SIG-M5 treated with dmso at 0.1 percent for 504 hours (cell line): Measurements from ENCODE around the gene ERCC2.

Experiments used
- DNase-seq: peaks from one replicate; lab custom pipeline; 2025; ENCODE audit not compliant: unreplicated experiment; lab: John Stamatoyannopoulos, UW

ERCC2 gene

DNA sequence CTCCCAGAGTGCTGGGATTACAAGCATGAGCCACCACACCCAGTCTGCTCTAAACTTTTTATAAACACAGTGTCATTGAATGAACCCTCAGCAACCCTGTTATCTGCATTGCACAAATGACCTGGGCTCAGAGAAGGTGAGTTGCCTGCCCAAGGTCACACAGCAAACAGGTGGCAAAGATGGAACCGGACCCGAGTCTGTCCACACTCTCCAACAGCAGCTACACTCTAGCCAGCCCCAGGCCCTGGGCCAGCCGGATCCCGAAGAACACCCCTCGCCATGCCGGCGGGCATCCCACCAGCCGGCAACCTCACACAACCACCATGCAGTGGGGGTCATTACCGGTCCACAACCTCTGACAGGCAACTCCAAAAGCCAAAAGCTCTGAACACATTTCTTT is 14.5 kb downstream of the ERCC2 start:
- DNase-seq: no peak

DNA sequence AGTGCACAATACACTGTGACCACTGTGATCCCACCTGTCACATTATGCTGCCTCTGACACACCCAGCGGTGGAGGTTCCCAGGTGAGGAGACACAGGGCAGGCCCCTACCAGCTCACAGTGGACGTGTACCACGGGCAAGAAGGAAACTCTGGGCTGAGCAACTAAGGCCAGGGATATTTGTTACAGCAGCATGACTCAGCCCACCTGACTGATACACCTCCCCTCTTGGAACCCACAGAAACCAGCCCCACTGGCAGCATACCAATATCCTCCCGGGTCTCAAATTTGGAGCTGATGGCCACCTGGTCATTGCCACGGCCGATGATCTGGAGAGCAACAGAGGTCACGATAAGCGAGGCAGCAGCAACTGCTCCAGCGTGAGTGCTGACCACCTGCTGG is 15.0 kb downstream of the ERCC2 start:
- no peak for DNase-seq

DNA sequence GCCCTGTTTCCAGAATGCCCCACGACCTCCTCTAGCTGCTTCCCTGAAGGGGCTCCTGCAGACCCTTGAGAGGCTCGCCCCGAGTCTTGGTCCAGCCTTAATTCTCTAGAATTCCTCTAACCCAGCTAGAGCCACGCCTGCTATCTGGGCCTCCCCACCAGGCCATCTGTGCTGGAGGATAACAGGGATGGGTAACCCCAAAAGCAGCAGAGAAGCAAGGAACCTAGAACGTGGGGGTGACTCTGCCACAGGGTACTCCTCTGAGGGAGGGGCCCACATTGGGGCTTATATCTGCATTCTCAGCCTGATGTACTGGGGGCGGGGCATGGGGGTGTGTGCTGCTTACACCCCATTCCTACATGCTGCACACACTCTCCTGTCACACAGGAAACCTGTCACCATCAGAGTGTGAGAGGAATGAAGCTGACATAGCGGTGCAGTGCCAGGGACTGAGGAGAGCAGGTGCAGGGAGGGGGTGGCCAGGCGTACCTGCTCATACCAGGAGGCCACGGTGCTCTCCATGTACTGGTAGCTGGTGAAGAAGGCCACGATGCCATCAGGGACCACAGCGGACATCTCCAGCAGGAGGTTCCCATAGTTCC is 16.0 kb downstream of the ERCC2 start:
- DNase-seq: no peak

DNA sequence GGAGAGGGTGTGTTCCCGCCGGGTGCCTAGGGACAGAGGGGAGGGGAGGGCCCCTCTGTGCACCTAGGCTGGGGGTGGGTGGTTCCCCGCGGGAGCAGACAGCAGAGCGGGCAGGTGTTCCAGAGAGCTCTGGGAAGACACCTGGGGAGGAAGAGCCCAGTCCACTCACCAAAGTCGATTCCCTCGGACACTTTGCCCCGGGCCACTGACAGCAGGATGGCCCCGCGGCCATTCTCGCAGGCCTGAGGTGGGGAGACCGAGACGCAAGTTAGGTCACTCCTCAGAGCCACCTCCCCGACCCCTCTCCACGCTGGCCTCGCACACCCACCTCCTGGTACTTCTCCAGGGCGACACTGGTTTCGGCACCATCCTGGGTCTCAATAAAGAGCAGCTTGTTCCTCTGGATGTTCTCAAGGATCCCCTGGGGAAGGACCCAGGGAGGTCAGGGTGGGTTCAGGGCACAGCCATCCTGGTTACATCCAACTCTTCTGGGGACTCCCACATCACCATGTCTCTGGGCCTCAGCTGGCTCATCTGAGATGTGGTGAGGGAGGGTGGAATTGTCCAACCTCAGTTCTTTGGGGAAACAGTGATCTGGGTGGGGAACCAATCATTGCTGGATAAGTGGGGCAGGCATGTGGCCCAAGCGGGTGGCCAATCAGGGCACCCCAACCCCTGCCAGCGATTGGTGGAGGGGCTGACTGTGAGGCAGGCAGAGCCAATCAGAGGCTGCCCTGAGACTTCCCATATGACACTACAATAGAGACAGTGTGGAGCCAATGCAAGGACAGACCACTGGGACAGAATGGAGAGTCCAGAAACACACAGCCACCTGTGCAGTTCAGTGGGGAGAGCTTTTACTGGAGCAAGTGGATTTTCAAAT is 17.2 kb downstream of the ERCC2 start:
- DNase-seq: no peak

DNA sequence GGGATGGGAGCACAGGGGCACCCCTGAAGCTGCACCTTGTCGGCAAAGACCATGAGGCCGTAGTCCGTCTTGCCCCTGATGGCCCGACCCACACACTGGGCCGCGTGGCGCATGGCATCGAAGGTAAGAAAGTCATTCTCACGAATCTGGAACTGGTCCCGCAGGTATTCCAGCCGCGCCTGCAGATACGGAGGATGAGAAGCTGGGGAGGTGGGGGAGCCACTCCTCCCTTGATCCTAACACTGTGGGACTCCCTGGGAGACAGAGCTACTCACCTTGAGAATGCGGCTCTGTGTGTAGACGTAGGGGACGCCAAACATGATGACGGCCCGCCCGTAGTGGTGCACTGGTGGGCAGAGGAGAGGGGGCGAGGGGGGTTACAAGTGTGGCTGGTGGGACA is 17.9 kb downstream of the ERCC2 start:
- DNase-seq: no peak

DNA sequence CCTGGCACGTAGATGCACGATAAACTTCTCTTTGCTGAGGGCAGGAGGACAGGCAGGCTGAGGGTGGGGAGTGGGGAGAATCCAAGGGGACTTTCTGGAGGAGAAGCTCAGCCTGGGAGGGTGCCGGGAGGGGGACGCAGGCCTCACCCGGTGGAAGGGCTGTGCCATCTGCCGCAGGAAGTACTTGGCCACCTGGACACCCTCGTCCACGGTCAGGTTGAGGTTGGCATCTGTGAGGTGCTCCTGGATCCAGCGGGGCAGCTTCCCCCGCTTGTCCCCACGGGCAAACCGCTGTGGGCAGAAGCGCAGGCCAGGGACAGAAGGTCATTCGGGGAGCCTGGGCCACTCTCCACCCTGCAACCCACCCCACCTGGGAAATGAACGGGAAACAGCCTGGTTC is 18.3 kb downstream of the ERCC2 start:
- DNase-seq: no peak

DNA sequence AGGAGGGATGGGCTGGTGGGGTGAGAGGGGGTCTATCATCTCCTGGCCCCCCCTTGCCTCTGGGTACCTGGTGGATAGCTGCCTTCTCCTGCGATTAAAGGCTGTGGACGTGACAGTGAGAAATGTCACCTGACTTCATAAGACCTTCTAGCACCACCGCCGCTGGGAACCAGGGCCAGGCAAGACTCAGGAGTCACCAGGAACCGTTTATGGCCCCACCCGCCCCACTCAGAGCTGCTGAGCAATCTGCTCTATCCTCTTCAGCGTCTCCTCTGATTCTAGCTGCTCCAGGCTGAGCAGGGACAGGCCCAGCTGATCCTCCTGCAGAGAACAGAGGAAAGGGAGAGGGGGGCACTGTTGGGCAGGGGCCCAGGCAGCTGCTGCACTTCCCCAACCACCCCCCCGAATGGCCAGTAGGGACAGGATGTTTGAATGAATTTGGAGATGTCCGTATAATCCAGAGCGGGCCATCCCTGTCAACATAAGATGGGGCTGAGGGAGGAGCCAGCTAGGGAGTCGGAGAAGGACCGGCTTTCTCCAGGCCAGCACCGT is 18.9 kb downstream of the ERCC2 start:
- no peak for DNase-seq

DNA sequence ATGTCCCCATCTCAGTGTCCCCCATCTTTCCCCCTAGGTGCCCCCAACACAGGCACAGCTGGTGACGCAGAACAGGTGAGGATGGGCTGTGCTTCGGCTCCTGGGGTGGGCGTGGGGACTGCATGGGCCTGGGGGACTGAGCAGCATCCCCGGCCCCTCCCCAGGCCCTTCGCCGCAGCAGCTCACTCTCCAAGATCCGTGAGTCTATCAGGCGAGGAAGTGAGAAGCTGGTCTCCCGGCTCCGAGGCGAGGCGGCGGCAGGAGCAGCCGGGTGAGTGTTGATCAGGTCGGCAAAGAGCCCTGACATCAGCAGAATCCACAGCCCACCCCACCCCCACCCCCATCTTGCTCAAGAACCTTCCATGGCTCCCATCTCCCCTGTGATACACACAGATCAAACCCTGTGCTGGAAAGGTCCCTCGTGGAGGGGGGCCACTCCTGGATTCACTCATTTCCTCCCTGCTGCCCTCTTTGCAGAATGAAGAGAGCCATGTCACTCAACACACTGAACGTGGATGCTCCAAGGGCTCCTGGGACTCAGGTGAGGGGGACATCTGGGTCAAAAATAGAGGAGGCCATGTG is 19.8 kb downstream of the ERCC2 start:
- no peak for DNase-seq

DNA sequence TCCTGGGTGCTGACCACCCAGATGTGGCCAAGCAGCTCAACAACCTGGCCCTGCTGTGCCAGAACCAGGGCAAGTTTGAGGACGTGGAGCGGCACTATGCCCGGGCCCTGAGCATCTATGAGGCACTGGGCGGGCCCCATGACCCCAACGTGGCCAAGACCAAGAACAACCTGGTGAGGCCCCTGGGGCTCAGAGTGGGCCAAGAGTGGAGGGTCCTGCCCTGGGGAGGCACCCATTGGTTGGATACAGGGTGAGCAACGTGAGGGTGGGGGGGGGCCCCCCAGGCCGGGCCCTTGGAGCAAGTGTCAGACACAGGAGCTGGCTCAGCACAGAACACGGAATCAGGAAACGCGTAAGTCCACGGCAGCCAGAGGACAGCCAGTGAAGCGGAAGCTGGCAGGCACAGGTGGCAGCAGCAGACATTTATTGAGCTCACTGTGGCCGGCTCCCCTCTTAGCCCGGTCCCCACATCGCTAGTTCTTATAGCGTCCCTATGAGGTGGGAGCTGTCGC is 20.9 kb downstream of the ERCC2 start:
- DNase-seq: no peak

DNA sequence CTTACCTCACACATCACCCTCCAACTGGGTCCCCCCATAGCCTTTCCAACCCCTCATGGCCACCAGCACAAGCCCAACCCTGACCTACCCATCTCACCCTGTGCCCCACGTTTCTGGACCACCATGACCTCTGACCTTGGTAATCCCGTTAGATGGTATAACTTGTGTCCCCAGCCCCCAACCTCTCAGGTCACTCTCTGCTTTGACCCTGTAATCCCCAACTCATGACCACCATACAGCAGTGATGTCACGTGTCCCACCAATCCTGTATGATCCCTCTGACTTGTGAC is 21.3 kb downstream of the ERCC2 start:
- DNase-seq: no peak

DNA sequence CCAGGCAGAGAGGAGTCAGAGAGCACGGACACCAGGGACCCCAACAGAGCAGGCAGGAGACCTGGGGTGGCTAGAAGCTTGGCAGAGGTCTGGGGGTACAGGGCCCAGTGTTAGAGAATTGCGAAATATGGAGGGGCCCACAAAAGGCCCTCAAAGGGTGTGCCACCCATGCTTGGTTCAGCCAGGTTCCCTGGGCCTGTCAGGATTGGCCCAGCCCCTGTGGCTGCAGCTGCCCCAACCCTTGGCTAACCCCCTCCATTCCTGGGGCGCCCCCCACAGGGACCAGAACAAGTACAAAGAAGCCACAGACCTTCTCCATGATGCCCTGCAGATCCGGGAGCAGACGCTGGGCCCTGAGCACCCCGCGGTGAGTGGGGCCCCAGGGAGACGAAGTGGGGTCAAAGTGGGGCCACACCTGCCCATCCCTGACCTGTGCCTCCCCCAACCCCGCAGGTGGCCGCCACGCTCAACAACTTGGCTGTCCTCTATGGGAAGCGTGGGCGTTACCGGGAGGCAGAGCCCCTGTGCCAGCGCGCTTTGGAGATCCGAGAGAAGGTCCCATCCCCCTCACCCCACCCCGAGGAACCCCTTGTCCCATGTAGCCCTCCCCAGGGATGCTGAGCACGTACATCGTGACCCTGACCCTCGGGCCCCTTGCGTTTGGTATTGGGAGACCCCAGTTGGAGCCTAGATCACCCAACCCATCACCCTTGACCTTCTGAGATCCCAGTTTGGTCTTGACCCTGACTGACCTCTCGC is 21.8 kb downstream of the ERCC2 start:
- no peak for DNase-seq

DNA sequence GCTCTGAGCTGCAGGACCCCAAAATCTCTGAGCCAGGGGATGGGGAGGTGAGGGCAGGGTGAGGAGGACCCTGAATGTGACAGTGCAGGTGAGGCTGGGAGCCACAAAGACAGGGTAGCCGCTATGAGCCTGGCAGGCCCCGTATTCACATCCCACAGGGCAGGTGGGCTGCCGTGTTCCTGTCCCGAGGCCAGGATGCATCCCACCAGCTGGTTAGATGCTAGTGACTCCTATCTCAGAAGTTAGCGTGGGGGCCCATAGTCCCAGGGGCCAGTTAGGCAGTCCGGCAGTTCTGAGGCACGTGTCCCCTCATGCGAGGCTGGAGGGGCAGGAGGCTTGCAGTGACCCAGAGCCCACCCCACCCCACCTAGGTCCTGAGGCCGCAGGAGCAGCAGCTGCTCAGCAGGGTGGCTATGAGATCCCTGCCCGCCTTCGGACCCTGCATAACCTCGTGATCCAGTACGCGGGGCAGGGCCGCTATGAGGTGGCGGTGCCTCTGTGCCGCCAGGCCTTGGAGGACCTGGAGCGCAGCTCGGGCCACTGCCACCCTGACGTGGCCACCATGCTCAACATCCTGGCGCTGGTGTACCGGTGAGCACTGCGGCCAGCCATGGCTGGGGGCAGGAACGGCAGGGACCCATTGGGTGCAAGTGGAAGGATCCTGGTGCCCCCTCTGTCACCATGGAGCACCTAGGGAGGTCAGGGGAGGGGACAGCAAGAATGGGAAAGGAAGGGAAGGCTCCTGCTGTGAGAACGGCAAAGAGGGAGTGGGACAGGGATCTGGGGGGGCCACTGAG is 22.6 kb downstream of the ERCC2 start:
- DNase-seq: no peak

DNA sequence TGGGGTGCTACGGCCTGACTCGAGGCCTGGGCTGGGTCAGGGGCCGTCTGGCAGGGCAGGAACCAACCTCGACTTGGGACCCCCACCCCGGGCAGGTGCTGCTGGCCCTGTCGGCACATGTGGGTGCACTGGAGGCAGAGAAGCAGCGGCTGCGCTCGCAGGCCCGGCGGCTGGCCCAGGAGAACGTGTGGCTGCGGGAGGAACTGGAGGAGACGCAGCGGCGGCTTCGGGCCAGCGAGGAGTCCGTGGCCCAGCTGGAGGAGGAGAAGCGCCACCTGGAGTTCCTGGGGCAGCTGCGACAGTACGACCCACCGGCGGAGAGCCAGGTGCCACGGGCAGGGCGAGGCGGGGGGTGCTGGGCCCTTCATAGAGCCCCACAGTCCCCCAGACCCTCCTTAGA is 23.9 kb downstream of the ERCC2 start:
- no peak for DNase-seq

DNA sequence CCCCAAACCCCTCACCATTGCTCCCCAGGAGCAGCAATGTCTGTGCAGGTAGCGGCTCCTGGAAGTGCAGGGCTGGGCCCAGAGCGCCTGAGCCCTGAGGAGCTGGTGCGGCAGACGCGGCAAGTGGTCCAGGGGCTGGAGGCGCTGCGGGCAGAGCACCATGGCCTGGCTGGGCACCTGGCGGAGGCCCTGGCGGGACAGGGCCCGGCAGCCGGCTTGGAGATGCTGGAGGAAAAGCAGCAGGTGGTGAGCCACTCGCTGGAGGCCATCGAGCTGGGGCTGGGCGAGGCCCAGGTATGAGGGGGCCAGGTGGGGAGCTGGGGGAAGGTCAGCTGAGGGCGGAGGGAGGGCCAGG is 24.9 kb downstream of the ERCC2 start:
- no peak for DNase-seq

DNA sequence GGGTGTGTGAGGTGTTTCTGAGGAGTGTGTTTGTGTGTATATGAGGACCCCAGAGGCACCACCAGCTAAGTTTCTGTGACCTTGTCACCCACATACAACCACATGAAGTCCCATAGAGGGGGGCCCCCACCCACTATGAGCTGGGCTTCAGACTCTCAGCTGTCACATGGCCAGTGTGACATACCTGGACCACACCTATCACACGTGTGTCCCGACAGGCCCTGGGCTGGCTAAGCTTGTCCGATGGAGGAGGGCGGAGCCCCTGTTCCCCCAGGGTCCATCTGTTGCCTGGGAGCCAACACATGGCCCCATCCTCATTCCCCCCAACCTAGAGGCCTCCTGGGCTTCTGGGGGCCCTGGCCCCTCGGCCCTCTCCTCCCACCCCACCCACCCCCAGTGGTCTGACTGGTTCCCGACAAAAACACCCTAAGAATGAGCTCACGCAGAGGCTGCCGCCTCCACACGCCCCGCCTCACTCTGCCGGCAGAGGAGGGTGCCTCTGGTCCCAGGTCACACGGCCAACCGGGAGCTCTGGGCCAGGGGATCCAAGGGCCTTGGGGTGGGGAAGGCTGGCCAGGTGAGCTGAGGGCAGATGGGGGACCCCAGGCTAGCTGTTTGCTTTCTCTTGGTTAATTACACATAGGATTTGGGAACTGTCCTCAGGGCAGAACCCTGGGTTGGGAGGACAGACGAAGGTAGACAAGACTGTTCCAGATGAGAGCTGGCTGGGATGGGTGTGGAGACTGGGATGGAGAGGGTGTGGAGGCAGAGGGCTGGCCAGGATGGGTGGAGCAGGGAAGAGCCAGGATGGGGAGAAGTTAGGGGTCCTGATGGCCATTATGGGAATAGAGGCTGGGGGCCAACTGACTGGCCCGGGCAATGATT is 25.5 kb downstream of the ERCC2 start:
- no peak for DNase-seq

DNA sequence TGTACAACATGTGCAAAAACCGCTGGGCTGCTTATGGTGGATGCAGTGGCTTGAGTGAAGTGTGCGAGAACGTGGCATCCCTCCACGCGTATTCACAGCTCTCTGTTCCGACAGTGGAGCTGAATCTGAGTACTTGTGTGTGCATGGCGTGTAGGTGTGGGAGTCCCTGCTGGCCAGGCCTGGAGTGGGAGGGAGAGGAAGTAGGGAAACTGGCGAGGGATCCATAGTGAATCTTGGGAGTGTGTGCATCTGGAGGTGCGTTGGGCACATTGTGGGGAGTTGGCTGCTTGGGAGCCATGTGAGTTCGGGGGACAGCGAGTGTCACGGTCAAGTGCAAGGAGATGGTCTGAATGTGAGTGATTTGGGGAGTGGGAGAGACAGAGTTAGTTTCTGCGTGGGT is 27.5 kb downstream of the ERCC2 start:
- no peak for DNase-seq

DNA sequence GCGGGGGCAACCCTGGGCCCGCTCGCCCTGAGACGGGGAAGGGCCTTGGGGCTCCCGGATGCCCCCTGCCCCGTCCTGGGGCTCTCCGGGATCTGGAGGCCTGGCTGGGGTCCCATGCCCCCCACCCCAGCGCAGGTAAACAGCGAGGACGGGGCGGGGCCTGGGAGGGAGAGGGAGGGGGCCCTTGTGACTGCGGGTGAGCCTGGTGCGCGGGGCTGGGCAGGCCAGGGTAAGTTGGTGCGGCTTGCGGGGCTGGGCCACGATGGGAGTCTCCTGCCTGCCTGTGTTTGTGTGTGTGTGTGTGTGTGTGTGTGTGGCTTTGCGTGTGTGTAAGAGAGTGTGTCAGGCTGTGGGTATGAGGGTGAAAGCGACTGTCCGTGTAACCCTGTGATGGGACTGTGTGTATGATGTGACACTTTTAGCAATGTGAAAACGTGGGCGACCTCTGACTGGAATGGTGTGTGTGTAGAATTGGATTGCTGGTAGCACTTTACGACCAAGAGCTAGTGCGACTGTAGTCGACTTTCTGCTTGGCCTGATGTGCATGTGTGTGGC is 29.4 kb downstream of the ERCC2 start:
- no peak for DNase-seq

DNA sequence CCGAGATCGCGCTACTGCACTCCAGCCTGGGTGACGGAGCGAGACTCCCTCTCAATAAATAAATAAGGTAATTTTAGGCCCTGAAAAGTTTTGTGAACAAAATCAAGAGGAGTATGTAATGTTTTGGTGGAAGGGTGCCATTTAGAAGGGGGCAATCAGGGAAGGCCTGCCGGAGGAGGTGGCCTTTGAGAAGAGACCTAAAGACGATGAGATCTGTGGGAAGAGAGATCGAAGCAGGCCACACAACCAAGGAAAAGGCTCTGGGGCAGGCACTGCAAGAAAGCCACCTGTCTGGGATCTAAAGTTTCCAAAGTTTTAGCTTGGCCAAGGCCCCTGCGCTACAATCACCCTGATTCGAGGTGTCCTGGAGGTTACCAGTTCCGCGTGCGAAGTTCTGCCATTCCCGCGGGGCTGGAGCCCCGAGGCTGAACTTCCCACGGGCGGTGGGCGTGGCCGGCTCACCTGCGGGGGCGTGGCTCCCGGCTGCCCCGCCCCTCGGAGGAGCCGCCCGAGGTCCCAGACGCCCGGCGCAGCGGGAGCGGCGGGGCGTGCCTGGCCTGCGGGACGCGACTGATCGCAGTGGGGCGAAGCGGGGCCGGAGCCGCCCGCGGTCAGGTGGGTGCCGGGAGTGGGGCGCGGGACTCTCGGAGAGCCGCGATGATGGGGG is 30.0 kb downstream of the ERCC2 start, which contains the start of gene KLC3:
KLC3 (plus strand) TSS at position 519 of the 667 bp plus-strand sequence. CDS start 4,792 bp downstream, outside the sequence.
- no peak for DNase-seq

DNA sequence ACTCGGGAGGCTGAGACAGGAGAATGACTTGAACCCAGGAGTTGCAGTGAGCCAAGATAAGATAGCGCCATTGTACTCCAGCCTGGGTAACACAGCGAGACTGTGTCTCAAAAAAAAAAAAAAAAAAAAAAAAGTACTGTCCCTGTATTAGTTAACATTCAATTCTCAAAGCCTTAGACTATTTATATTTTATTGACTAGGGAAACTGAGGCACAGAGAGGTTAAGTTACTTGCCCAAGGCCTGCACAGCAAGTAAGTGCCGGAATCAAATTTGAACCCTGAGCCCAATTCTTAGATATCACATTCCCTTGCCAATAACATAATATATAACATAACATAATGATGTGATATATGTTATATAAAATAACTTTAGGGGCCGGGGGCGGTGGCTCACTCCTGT is 30.7 kb downstream of the ERCC2 start:
- DNase-seq: no peak
